Measurements from ENCODE around the gene PMIS2.
A peak's percentile ranks its signal among the peaks of the same experiment; 100 is the strongest.

PMIS2 gene

DNA sequence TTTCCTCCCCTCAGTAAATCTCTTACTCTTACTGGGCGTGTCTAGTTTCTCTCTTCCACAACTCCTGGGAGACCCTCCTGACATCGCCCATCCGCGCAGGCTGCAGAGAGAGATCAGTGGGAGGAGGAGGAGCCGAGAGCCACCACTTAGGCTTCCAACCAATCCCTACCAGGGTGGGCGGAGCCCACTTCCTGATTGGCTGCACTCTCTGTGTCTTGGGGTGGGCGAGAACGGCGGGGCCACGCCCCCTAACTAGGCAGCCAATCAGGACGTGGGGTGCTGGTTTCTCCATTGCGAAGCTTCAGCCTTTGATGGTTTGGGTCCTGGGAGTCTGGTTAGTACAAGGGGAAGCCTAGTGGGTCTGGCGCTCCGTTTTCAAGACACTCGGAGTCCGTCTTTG, at the start of gene PMIS2:
TSS of gene PMIS2 (plus strand) at position 326 of the 400 bp plus-strand sequence. CDS start 87 bp downstream, outside the sequence.
- H3K4me3 ChIP-seq (ENCODE audit: low read depth, low read length) = no peak within 1 kb of the TSS
- TF ChIP-seq CTCF (IDR thresholded peaks at IDR 0.05; ENCODE audit: low read depth, low read length) = no peak

GRCh38 chr19:35539314-35539713, 46.7 kb upstream of the PMIS2 start:
- no peak for TF ChIP-seq CTCF (IDR thresholded peaks at IDR 0.05; ENCODE audit: low read depth, low read length)

DNA sequence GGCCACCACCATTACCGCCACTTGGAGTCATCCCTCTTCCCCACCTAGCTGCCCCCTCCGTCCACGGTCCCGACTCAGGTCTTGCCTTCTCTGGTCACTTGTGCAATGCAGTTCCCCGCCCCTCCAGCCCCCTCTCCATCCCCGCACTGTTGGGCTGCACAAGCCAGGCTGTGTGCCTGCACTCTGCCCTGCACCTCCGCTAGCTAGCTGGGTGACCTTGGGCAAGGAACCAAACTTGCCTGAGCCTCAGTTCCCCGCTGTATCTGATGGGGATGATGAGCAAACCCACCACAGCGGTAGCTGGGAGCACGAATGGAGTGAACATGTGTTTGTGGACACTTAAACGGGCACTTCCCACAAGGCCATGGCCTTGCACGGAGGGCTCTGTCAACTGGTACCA, 46.1 kb upstream of the PMIS2 start:
- no peak for TF ChIP-seq CTCF (IDR thresholded peaks at IDR 0.05; ENCODE audit: low read depth, low read length)
- H3K4me3 ChIP-seq (ENCODE audit: low read depth, low read length) = no peak overlapping the region

More at GRCh38 chr19:35539314-35539713, 46.7 kb upstream of the PMIS2 start:
- H3K4me3 ChIP-seq (ENCODE audit: low read depth, low read length) = no peak overlapping the region

GRCh38 chr19:35540356-35540927, 45.5 kb upstream of the PMIS2 start:
- no peak for TF ChIP-seq CTCF (IDR thresholded peaks at IDR 0.05; ENCODE audit: low read depth, low read length)
- no peak overlapping the region for H3K4me3 ChIP-seq (ENCODE audit: low read depth, low read length)

DNA sequence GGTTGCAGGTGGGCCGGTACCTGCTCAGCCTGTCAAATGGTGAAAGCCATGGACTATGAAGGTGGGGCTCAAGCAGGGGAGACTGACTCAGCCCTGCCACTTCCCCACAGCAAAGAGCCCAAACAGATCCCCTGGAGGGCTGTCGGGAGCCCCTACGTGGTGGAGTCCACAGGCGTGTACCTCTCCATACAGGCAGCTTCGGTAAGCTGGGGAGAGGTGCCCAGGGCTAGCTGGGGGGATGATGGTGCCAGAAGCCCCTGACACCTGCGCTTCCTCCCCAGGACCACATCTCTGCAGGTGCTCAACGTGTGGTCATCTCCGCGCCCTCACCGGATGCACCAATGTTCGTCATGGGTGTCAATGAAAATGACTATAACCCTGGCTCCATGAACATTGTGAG, 43.8 kb upstream of the PMIS2 start:
- no peak overlapping the region for H3K4me3 ChIP-seq (ENCODE audit: low read depth, low read length)
- no peak for TF ChIP-seq CTCF (IDR thresholded peaks at IDR 0.05; ENCODE audit: low read depth, low read length)

GRCh38 chr19:35543280-35544109, 42.5 kb upstream of the PMIS2 start:
- H3K4me3 ChIP-seq (ENCODE audit: low read depth, low read length) = no peak overlapping the region
- no peak for TF ChIP-seq CTCF (IDR thresholded peaks at IDR 0.05; ENCODE audit: low read depth, low read length)

- H3K4me3 ChIP-seq (ENCODE audit: low read depth, low read length) = peak overlapping the region; percentile 87
- TF ChIP-seq CTCF (IDR thresholded peaks at IDR 0.05; ENCODE audit: low read depth, low read length) = no peak
Measured at GRCh38 chr19:35544110-35544802, 41.7 kb upstream of the PMIS2 start.

All from WI38 (cell line).